Measurements from ENCODE around the gene OXCT2.
"Not testable (repeated sequence)": the region's sequence is repeated elsewhere in the genome, so short reads cannot be mapped to it uniquely, and the experiment has no call there.

DNA sequence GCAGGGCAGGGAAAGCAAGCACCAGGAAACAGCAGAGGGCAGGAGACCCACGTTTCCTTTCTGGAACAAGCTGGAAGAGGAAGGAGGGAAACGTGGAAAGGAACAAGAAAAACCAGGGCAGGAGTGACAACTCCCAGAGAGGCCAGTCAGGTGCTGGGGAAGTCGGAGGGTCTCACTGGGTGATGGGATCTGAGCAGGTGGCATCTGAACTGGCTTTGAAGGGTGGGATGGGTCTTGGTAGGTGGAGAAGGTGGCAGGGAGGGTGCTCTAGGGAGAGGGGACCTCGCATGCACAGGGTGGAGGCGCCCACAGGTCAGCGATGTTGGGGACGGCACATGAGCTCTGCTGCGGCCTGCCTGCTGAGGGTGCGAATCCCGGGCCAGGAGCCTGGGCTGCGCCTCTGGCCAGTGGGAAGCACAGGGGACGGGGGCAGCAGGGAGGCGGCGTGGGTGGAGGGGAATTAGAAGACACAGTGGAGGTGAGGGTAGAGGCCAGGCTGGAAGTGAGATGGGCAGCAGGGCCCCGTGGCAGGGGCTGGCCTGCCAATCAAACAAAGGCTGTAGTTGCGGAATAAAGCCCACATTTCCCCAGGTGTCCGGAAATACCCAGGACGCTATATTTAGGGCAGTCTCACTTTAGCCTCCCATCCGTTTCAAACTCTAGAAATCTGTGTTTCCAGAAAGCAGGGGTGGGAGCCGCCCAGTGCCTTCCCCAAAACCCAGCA is 4.7 kb upstream of the OXCT2 start:
- TF ChIP-seq, protein P1, sequence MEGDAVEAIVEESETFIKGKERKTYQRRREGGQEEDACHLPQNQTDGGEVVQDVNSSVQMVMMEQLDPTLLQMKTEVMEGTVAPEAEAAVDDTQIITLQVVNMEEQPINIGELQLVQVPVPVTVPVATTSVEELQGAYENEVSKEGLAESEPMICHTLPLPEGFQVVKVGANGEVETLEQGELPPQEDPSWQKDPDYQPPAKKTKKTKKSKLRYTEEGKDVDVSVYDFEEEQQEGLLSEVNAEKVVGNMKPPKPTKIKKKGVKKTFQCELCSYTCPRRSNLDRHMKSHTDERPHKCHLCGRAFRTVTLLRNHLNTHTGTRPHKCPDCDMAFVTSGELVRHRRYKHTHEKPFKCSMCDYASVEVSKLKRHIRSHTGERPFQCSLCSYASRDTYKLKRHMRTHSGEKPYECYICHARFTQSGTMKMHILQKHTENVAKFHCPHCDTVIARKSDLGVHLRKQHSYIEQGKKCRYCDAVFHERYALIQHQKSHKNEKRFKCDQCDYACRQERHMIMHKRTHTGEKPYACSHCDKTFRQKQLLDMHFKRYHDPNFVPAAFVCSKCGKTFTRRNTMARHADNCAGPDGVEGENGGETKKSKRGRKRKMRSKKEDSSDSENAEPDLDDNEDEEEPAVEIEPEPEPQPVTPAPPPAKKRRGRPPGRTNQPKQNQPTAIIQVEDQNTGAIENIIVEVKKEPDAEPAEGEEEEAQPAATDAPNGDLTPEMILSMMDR (IDR thresholded peaks at IDR 0.05), result not testable (repeated sequence)
- TF ChIP-seq POLR2A (IDR thresholded peaks at IDR 0.05; ENCODE audit: low read length); FOSL2 (IDR thresholded peaks at IDR 0.05); FOSL2 (CRISPR knock-in tag; IDR thresholded peaks at IDR 0.05); KDM1A (IDR thresholded peaks at IDR 0.05; ENCODE audit: low read depth); BHLHE40 (IDR thresholded peaks at IDR 0.05; ENCODE audit: low read depth, low read length); CEBPB (IDR thresholded peaks at IDR 0.05): not testable (repeated sequence)
- TF ChIP-seq, protein P2, sequence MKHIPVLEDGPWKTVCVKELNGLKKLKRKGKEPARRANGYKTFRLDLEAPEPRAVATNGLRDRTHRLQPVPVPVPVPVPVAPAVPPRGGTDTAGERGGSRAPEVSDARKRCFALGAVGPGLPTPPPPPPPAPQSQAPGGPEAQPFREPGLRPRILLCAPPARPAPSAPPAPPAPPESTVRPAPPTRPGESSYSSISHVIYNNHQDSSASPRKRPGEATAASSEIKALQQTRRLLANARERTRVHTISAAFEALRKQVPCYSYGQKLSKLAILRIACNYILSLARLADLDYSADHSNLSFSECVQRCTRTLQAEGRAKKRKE (CRISPR knock-in tag; IDR thresholded peaks at IDR 0.05; ENCODE audit: low read depth), result not testable (repeated sequence)
